Breast epithelium (tissue), 4 donors: ENCODE results near the gene PDE4A. TPM values are rescaled to one million over a fixed set of nuclear protein-coding genes. Genes with fewer than 3 reads are reported as not detected.

Experiments used
- DNase-seq, 2 donors: peaks; one replicate each; pipeline ENCODE4 v3.0.0-alpha.2; 2019; ENCODE audit warnings: low spot score in 2 of 2
- H3K27ac ChIP-seq, 2 donors: fragments of 200-600 bp; sonication (generic) in 1 of 2; one replicate each; pipeline ENCODE4 v1.5.1; 2016 to 2019; ENCODE audit warnings: mild to moderate bottlenecking in 1 of 2
- H3K27me3 ChIP-seq, 2 donors: fragments of 200-600 bp; sonication (generic) in 1 of 2; one replicate each; pipeline versions ENCODE4 v1.5.1 to v1.6.0; 2017 to 2019; ENCODE audit warnings: control low read depth in 1 of 2, mild to moderate bottlenecking in 1 of 2
- H3K36me3 ChIP-seq: fragments of 200-600 bp; one replicate; pipeline ENCODE4 v1.5.1; 2019
- H3K4me1 ChIP-seq, 2 donors: fragments of 200-600 bp; sonication (generic); one replicate each; pipeline ENCODE4 v1.5.1; 2016 to 2019; ENCODE audit warnings: control low read depth in 1 of 2
- H3K4me3 ChIP-seq, 3 donors: fragments of 200-600 bp; sonication (generic); 1 replicate in 2 of 3; 2 replicates in 1 of 3; pipeline ENCODE4 v1.5.1; 2016 to 2019; ENCODE audit warnings: mild to moderate bottlenecking in 3 of 3, moderate library complexity in 2 of 3
- H3K9me3 ChIP-seq, 2 donors: fragments of 200-600 bp; sonication (generic) in 1 of 2; one replicate each; pipeline ENCODE4 v1.5.1; 2016 to 2019; ENCODE audit warnings: control low read depth in 1 of 2
- CTCF ChIP-seq, 3 donors: fragments of 450-650 bp; IDR thresholded peaks; one replicate each; pipeline ENCODE4 v1.5.1; 2016 to 2017; ENCODE audit warnings: antibody characterized with exemption in 3 of 3, mild to moderate bottlenecking in 3 of 3, moderate library complexity in 3 of 3
- POLR2A ChIP-seq: fragments of 450-650 bp; IDR thresholded peaks from one replicate; pipeline ENCODE4 v1.6.1; 2016; ENCODE audit warnings: antibody characterized with exemption, mild to moderate bottlenecking, moderate library complexity
- POLR2AphosphoS5 ChIP-seq, 3 donors: sonication (generic); formaldehyde crosslinking; IDR thresholded peaks; one replicate each; pipeline ENCODE4 v1.6.1; 2017; ENCODE audit warnings: antibody characterized with exemption in 3 of 3
- intact Hi-C: fragments of 100-400 bp; cut with DNase I; formaldehyde crosslinking; loops from one replicate; pipeline ENCODE4 v1.15.1; 2023; ENCODE audit warnings: low total_unique reads
- total RNA-seq, 3 donors: library from RNA; depleted of rRNA; stranded (reverse); fragments of >200 nt; gene quantifications; one replicate each; pipeline ENCODE4 v1.1.0, GENCODE V29; 2016

The PDE4A gene
- total RNA-seq, 3 donors from 2014 or later, result 5.6 to 20.3 (median 12.1) TPM

GRCh38 chr19:10503002-10503789 lies 82.9 kb downstream of the PDE4A start, which contains the start of gene KEAP1:
Gene KEAP1 (minus strand): TSS chr19:10503356. CDS start chr19:10500033, 3,323 bp downstream.
- peak in 1 of 2 donors; percentile 38 for DNase-seq
- Histone ChIP-seq H3K36me3 (no peaks in the 10 kb centered on the region), H3K9me3 (no peaks in the 10 kb centered on the region), H3K27me3 (no peaks in the 10 kb centered on the region), H3K4me1 (peaks cover 0 to 4% of the 10 kb centered on the region in 2 donors), H3K27ac (peak within 1 kb of the TSS; percentile 95 to 97), H3K4me3 (peak within 1 kb of the TSS; percentile 82 to 98 (median 87))
- intact Hi-C loops, result no loop called here
- TF ChIP-seq POLR2A, result no peak
- no peak for TF ChIP-seq POLR2AphosphoS5 (IDR thresholded peaks at IDR 0.05)
- no peak for TF ChIP-seq CTCF (IDR thresholded peaks at IDR 0.05)

- Histone ChIP-seq H3K4me3 (no peak overlapping the region), H3K36me3 (no peaks in the 10 kb centered on the region), H3K27me3 (no peaks in the 10 kb centered on the region), H3K9me3 (no peaks in the 10 kb centered on the region), H3K4me1 (peaks cover 0 to 4% of the 10 kb centered on the region in 2 donors), H3K27ac (no peak overlapping the region)
- intact Hi-C loops, result no loop called here
- peak; percentile 53 to 81 for DNase-seq
- peak; percentile 68 to 80 (median 71) for TF ChIP-seq CTCF (IDR thresholded peaks at IDR 0.05)
- no peak for TF ChIP-seq POLR2AphosphoS5 (IDR thresholded peaks at IDR 0.05)
Observed at GRCh38 chr19:10505583-10506229, 85.4 kb downstream of the PDE4A start.

- no peaks in the 10 kb centered on the region for H3K9me3 ChIP-seq
- H3K27ac ChIP-seq, result no peak overlapping the region
- no peaks in the 10 kb centered on the region for H3K36me3 ChIP-seq
- peaks cover 0 to 4% of the 10 kb centered on the region in 2 donors for H3K4me1 ChIP-seq
- no peak for TF ChIP-seq POLR2A
- no peak for TF ChIP-seq POLR2AphosphoS5 (IDR thresholded peaks at IDR 0.05)
- TF ChIP-seq CTCF (IDR thresholded peaks at IDR 0.05), result no peak
- H3K27me3 ChIP-seq, result peaks cover 0 to 1% of the 10 kb centered on the region in 2 donors
- H3K4me3 ChIP-seq, result no peak overlapping the region
- DNase-seq, result no peak
- intact Hi-C loops, result no loop called here
Observed at GRCh38 chr19:10508036-10508435, 87.7 kb downstream of the PDE4A start.

DNA sequence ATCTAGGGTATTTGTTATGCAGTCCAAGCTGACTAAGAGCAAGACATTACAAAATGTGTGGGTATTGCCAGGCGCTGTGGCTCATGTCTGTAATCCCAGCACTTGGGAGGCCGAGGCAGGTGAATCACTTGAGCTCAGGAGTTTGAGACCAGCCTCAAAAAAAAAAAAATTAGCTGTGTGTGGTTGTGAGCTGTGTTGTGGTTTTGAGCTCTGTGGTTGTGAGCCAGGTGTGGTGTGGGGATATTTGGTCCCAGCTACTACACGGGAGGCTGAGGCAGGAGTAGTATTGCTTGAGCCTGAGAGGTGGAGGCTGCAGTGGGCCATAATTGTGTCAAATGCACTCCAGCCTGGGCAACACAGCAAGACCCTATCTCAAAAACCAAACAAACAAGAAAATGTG lies 88.4 kb downstream of the PDE4A start:
- Histone ChIP-seq H3K4me1 (peaks cover 0 to 4% of the 10 kb centered on the region in 2 donors), H3K4me3 (no peak overlapping the region), H3K27ac (no peak overlapping the region), H3K36me3 (no peaks in the 10 kb centered on the region), H3K27me3 (peaks cover 0 to 5% of the 10 kb centered on the region in 2 donors), H3K9me3 (no peaks in the 10 kb centered on the region)
- TF ChIP-seq POLR2A (no peak), POLR2AphosphoS5 (IDR thresholded peaks at IDR 0.05) (no peak), CTCF (IDR thresholded peaks at IDR 0.05) (no peak)
- no peak for DNase-seq
- intact Hi-C loops, result no loop called here

GRCh38 chr19:10510301-10510802 lies 90.0 kb downstream of the PDE4A start:
- Histone ChIP-seq H3K4me3 (no peak overlapping the region), H3K27me3 (peaks cover 0 to 17% of the 10 kb centered on the region in 2 donors), H3K9me3 (no peaks in the 10 kb centered on the region), H3K36me3 (no peaks in the 10 kb centered on the region), H3K4me1 (peaks cover 0 to 4% of the 10 kb centered on the region in 2 donors), H3K27ac (peak overlapping the region in 1 of 2 donors; percentile 9)
- TF ChIP-seq POLR2A, result no peak
- TF ChIP-seq CTCF (IDR thresholded peaks at IDR 0.05), result peak; percentile 30 to 56 (median 34)
- TF ChIP-seq POLR2AphosphoS5 (IDR thresholded peaks at IDR 0.05), result no peak
- DNase-seq, result no peak
- intact Hi-C loops, result no loop called here
